ENCODE data around the gene TMEM62. TPM values are rescaled to one million over a fixed set of nuclear protein-coding genes. Genes with fewer than 3 reads are reported as not detected.

The TMEM62 gene
- total and polyA plus RNA-seq, 2 of the 8 experiments (the other 6 are each of a cell fraction or from before 2014, with no cell fraction given), result 2.0 to 4.0 TPM

- TF ChIP-seq RAD21 (IDR thresholded peaks at IDR 0.05 in 1 of 2, conservative IDR thresholded peaks at IDR 0.05 in 1 of 2; ENCODE audit: low read depth in 2 of 2, low read length in 2 of 2), result no peak
- no peak for TF ChIP-seq CBX5 (IDR thresholded peaks at IDR 0.05; ENCODE audit: low read depth, low read length)
- TF ChIP-seq RFX5 (IDR thresholded peaks at IDR 0.05; ENCODE audit: borderline replicate concordance, low read depth, low read length), result no peak
These were observed 19.9 kb downstream of the TMEM62 start (continued) for GRCh38 chr15:43153269-43153668.
